ENCODE measurements around the gene CLCF1. TPM values are rescaled to one million over a fixed set of nuclear protein-coding genes. Genes with fewer than 3 reads are reported as not detected.

CLCF1 gene
- total RNA-seq, 4 donors from 2014 or later: 1.8 to 46.4 (median 5.8) TPM

DNA sequence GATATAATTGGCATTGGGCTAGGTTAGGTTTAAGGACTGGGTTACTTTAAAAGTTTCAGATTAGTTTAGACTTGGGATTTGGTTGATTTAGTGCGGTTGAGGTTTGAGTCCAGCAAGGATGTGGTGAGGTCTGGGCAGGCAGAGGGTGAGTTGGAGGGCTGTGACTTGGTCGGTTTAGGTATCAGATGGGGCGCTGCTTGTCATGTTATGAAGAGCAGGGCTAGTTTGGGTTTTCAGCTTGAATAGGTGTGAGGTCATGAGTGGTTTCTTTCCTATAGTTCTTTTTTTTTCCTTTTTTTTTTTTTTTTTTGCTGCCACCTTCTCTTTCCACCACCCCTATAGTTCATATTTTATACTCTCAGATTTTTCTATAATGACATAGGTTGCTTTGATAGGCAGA lies 4.8 kb downstream of the CLCF1 start:
- 76% methylated on average over 3 of the region's 3 CpGs; no CpG with 5 or more reads in 1 of the 2 donors for WGBS, 2 donors (ENCODE audit: low coverage in 1 of 2)
- TF ChIP-seq, protein P1, sequence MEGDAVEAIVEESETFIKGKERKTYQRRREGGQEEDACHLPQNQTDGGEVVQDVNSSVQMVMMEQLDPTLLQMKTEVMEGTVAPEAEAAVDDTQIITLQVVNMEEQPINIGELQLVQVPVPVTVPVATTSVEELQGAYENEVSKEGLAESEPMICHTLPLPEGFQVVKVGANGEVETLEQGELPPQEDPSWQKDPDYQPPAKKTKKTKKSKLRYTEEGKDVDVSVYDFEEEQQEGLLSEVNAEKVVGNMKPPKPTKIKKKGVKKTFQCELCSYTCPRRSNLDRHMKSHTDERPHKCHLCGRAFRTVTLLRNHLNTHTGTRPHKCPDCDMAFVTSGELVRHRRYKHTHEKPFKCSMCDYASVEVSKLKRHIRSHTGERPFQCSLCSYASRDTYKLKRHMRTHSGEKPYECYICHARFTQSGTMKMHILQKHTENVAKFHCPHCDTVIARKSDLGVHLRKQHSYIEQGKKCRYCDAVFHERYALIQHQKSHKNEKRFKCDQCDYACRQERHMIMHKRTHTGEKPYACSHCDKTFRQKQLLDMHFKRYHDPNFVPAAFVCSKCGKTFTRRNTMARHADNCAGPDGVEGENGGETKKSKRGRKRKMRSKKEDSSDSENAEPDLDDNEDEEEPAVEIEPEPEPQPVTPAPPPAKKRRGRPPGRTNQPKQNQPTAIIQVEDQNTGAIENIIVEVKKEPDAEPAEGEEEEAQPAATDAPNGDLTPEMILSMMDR (IDR thresholded peaks at IDR 0.05): no peak
- TF ChIP-seq POLR2AphosphoS5 (IDR thresholded peaks at IDR 0.05) (no peak), POLR2A (IDR thresholded peaks at IDR 0.05) (no peak), EP300 (IDR thresholded peaks at IDR 0.05; ENCODE audit: low read depth) (no peak)
- in situ Hi-C loops (cut with MboI; ENCODE audit: low pct_ligation_motif_present in 1 of 4, low pct_unique_long_range_greater_than_20kb in 1 of 4, low sequenced_read_pairs in 3 of 4): no loop called here
- Histone ChIP-seq H3K36me3 (no peaks in the 10 kb centered on the region), H3K27ac (peak overlapping the region; percentile 90 to 96 (median 95)), H3K4me1 (peaks cover 22 to 65% (median 60%) of the 10 kb centered on the region in 4 donors), H3K9me3 (no peaks in the 10 kb centered on the region), H3K27me3 (no peaks in the 10 kb centered on the region), H3K4me3 (no peak overlapping the region)
- DNase-seq: no peak
- intact Hi-C loops (cut with DNase I; ENCODE audit: low total_unique reads): no loop called here

DNA sequence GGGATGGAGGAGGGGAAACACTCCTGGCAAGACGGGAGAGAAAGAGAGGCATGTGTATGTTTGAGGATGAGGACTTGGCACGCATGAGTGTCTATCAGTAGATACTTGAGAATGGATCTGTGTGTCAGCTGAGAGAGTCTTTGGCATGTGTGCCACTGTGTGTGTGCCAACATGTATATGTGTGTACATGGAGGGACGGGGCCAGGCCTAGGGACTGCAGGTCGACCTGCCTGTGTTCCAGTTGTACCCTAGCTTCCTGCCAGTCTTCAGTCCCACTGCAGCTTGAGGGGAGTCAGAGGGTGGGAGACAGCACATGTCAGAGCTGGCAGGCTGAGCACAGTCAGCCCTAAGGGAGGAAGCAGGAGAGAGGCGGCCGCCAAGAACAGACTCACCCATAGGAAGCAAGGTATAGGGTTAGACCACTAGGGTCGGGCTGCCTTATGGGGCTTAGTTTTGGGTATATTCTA lies 5.6 kb downstream of the CLCF1 start:
- 57 to 73% methylated on average over 3 to 7 of the region's 7 CpGs for WGBS, 2 donors (ENCODE audit: low coverage in 1 of 2)
- no peaks in the 10 kb centered on the region for H3K36me3 ChIP-seq
- H3K4me1 ChIP-seq: peaks cover 22 to 65% (median 58%) of the 10 kb centered on the region in 4 donors
- in situ Hi-C loops (cut with MboI; ENCODE audit: low pct_ligation_motif_present in 1 of 4, low pct_unique_long_range_greater_than_20kb in 1 of 4, low sequenced_read_pairs in 3 of 4) (no loop called here), intact Hi-C loops (cut with DNase I; ENCODE audit: low total_unique reads) (no loop called here)
- no peak overlapping the region for H3K4me3 ChIP-seq
- no peak for DNase-seq
- TF ChIP-seq, protein P1 (IDR thresholded peaks at IDR 0.05): no peak
- TF ChIP-seq POLR2A (IDR thresholded peaks at IDR 0.05) (no peak), POLR2AphosphoS5 (IDR thresholded peaks at IDR 0.05) (no peak), EP300 (IDR thresholded peaks at IDR 0.05; ENCODE audit: low read depth) (no peak)
- no peaks in the 10 kb centered on the region for H3K9me3 ChIP-seq
- H3K27me3 ChIP-seq: no peaks in the 10 kb centered on the region
- H3K27ac ChIP-seq: peak overlapping the region; percentile 63 to 95 (median 92)

DNA sequence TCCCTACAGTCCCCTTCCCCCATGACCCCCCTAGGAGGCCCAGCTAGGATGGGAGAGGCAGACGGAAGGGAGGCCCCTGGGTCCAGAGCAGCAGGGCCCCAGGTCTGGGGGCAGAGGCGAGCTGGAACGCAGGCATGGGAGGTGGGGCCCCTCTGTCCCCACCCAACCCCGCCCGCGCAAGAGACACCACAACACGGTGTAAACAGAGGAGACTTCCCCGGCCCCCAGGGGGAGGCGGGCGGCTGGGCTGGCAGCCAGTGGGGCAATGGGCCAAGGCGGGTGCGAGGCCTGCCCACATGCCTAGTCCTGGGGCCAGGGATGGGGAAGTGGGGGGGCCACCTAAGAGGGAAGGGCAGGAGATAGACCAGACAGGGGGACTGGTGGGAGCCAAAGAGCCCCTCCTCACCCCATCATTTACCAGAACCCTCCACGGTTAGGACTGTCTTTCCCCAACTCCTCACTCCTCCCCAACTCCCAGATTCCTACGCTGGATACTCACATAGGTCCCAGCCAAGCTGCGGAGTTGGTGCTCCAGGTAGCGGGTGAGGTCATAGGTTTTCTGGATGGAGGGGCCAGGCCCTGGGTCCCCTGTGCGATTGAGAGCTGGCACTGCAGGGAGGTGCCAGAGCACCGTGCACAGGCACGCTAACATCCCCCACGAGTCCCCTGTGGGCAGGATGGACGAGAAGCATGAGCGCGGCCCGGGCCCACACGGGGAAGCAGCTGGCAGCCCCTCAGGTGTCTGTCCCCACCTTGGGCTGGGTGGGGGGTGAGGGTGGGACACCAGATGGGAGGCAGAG lies 6.2 kb downstream of the CLCF1 start:
- Histone ChIP-seq H3K9me3 (no peaks in the 10 kb centered on the region), H3K36me3 (no peaks in the 10 kb centered on the region), H3K4me3 (no peak overlapping the region), H3K27me3 (no peaks in the 10 kb centered on the region), H3K4me1 (peaks cover 21 to 63% (median 56%) of the 10 kb centered on the region in 4 donors), H3K27ac (peak overlapping the region; percentile 63 to 95 (median 92))
- intact Hi-C loops (cut with DNase I; ENCODE audit: low total_unique reads): no loop called here
- in situ Hi-C loops (cut with MboI; ENCODE audit: low pct_ligation_motif_present in 1 of 4, low pct_unique_long_range_greater_than_20kb in 1 of 4, low sequenced_read_pairs in 3 of 4): no loop called here
- peak; percentile 40 for DNase-seq
- TF ChIP-seq POLR2A (IDR thresholded peaks at IDR 0.05): no peak
- peak; percentile 29 for TF ChIP-seq EP300 (IDR thresholded peaks at IDR 0.05; ENCODE audit: low read depth)
- TF ChIP-seq, protein P1 (IDR thresholded peaks at IDR 0.05): no peak
- peak in 2 of 3 donors; percentile 32 to 34 for TF ChIP-seq POLR2AphosphoS5 (IDR thresholded peaks at IDR 0.05)
- WGBS, 2 donors (ENCODE audit: low coverage in 1 of 2): 57 to 60% methylated on average over 3 to 18 of the region's 25 CpGs

DNA sequence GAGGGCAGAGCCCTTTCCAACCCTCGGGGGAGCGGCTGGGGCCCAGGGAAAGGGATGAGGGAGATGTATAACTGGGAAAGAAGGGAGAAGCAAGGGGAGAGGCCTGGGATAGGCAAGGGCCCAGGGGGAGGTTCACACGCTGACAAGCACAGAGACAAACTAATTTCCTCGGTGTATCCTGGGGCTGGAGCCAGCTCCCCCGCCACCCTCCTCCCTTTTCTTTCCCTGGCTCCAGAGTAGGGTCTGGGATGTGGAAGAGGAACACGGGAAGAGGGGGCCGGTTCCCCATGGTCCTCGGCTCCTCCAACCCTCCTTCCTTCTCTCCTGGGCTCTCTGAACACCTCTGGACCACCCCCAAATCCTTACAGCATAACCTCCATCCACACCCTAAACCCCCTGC lies 6.9 kb downstream of the CLCF1 start:
- no peaks in the 10 kb centered on the region for H3K9me3 ChIP-seq
- peak overlapping the region; percentile 63 to 95 (median 92) for H3K27ac ChIP-seq
- intact Hi-C loops (cut with DNase I; ENCODE audit: low total_unique reads): no loop called here
- peak overlapping the region in 1 of 4 donors; percentile 4 for H3K4me3 ChIP-seq
- DNase-seq: no peak
- in situ Hi-C loops (cut with MboI; ENCODE audit: low pct_ligation_motif_present in 1 of 4, low pct_unique_long_range_greater_than_20kb in 1 of 4, low sequenced_read_pairs in 3 of 4): no loop called here
- 12 to 21% methylated on average over 8 of the region's 8 CpGs for WGBS, 2 donors (ENCODE audit: low coverage in 1 of 2)
- no peaks in the 10 kb centered on the region for H3K27me3 ChIP-seq
- H3K4me1 ChIP-seq: peaks cover 14 to 57% (median 50%) of the 10 kb centered on the region in 4 donors
- TF ChIP-seq POLR2AphosphoS5 (IDR thresholded peaks at IDR 0.05) (no peak), POLR2A (IDR thresholded peaks at IDR 0.05) (no peak), EP300 (IDR thresholded peaks at IDR 0.05; ENCODE audit: low read depth) (no peak)
- TF ChIP-seq, protein P1 (IDR thresholded peaks at IDR 0.05): no peak
- H3K36me3 ChIP-seq: no peaks in the 10 kb centered on the region

Data from transverse colon (tissue), 4 donors.